Subcutaneous abdominal adipose tissue (tissue), 5 donors: Measurements from ENCODE around the gene PTPRD.

Experiments
- H3K27ac ChIP-seq: one replicate; pipeline ENCODE4 v1.7.0; 2013; ENCODE audit warnings: low read depth, mild to moderate bottlenecking, inconsistent platforms, low read length, moderate library complexity
- H3K27me3 ChIP-seq, 5 donors: one replicate each; pipeline ENCODE4 v1.7.0; 2013; ENCODE audit warnings: low read length in 5 of 5, inconsistent platforms in 1 of 5; ENCODE audit not compliant: control insufficient read depth in 5 of 5, insufficient read depth in 4 of 5
- H3K36me3 ChIP-seq, 5 donors: one replicate each; pipeline ENCODE4 v1.7.0; 2013; ENCODE audit warnings: low read length in 5 of 5; ENCODE audit not compliant: control insufficient read depth in 5 of 5, insufficient read depth in 5 of 5
- H3K4me1 ChIP-seq, 5 donors: one replicate each; pipeline ENCODE4 v1.7.0; 2013; ENCODE audit warnings: low read length in 5 of 5, mild to moderate bottlenecking in 3 of 5, moderate library complexity in 1 of 5; ENCODE audit not compliant: control insufficient read depth in 5 of 5, insufficient read depth in 5 of 5
- H3K4me3 ChIP-seq, 5 donors: one replicate each; pipeline ENCODE4 v1.7.0; 2013; ENCODE audit warnings: low read length in 5 of 5, low read depth in 1 of 5
- H3K9ac ChIP-seq, 5 donors: one replicate each; pipeline ENCODE4 v1.7.0; 2013; ENCODE audit warnings: low read length in 5 of 5, mild to moderate bottlenecking in 4 of 5, moderate library complexity in 3 of 5
- H3K9me3 ChIP-seq, 5 donors: one replicate each; pipeline ENCODE4 v1.7.0; 2013; ENCODE audit warnings: low read length in 5 of 5; ENCODE audit not compliant: control insufficient read depth in 5 of 5
- donor health status: healthy.
- donor health status: healthy.
- donor health status: healthy.
- donor health status: healthy.
- donor health status: healthy.

The PTPRD gene

GRCh38 chr9:8515748-8516147, 2097.1 kb downstream of the PTPRD start:
- H3K9ac ChIP-seq: no peak overlapping the region
- no peaks in the 10 kb centered on the region for H3K36me3 ChIP-seq
- no peak overlapping the region for H3K27ac ChIP-seq
- peaks cover 0 to 4% (median 0%) of the 10 kb centered on the region in 5 donors for H3K9me3 ChIP-seq
- H3K4me1 ChIP-seq: no peaks in the 10 kb centered on the region
- no peaks in the 10 kb centered on the region for H3K27me3 ChIP-seq
- no peak overlapping the region for H3K4me3 ChIP-seq

- Histone ChIP-seq H3K27ac (no peak overlapping the region), H3K9me3 (peaks cover 0 to 4% (median 0%) of the 10 kb centered on the region in 5 donors), H3K36me3 (no peaks in the 10 kb centered on the region), H3K9ac (no peak overlapping the region), H3K4me3 (no peak overlapping the region), H3K4me1 (no peaks in the 10 kb centered on the region), H3K27me3 (no peaks in the 10 kb centered on the region)
These were observed 2098.0 kb downstream of the PTPRD start for GRCh38 chr9:8514760-8515159.

GRCh38 chr9:8508671-8509290, 2104.0 kb downstream of the PTPRD start:
- H3K9ac ChIP-seq: no peak overlapping the region

GRCh38 chr9:8494571-8494970, 2118.2 kb downstream of the PTPRD start:
- H3K4me3 ChIP-seq: no peak overlapping the region
- no peaks in the 10 kb centered on the region for H3K9me3 ChIP-seq
- H3K27ac ChIP-seq: no peak overlapping the region
- no peak overlapping the region for H3K9ac ChIP-seq
- H3K36me3 ChIP-seq: no peaks in the 10 kb centered on the region
- no peaks in the 10 kb centered on the region for H3K4me1 ChIP-seq
- no peaks in the 10 kb centered on the region for H3K27me3 ChIP-seq

More at GRCh38 chr9:8508671-8509290, 2104.0 kb downstream of the PTPRD start:
- H3K27ac ChIP-seq: no peak overlapping the region
- H3K27me3 ChIP-seq: no peaks in the 10 kb centered on the region
- no peaks in the 10 kb centered on the region for H3K9me3 ChIP-seq
- no peaks in the 10 kb centered on the region for H3K4me1 ChIP-seq
- no peaks in the 10 kb centered on the region for H3K36me3 ChIP-seq
- H3K4me3 ChIP-seq: no peak overlapping the region

- H3K36me3 ChIP-seq: no peaks in the 10 kb centered on the region
- H3K9ac ChIP-seq: no peak overlapping the region
- H3K27ac ChIP-seq: no peak overlapping the region
- no peak overlapping the region for H3K4me3 ChIP-seq
- H3K4me1 ChIP-seq: no peaks in the 10 kb centered on the region
- H3K27me3 ChIP-seq: no peaks in the 10 kb centered on the region
- no peaks in the 10 kb centered on the region for H3K9me3 ChIP-seq
These were observed 2120.1 kb downstream of the PTPRD start for GRCh38 chr9:8492679-8493078.

GRCh38 chr9:8492024-8492423, 2120.8 kb downstream of the PTPRD start:
- H3K4me1 ChIP-seq: no peaks in the 10 kb centered on the region
- H3K27me3 ChIP-seq: no peaks in the 10 kb centered on the region
- no peaks in the 10 kb centered on the region for H3K36me3 ChIP-seq
- H3K27ac ChIP-seq: no peak overlapping the region
- H3K4me3 ChIP-seq: no peak overlapping the region
- no peaks in the 10 kb centered on the region for H3K9me3 ChIP-seq
- no peak overlapping the region for H3K9ac ChIP-seq

GRCh38 chr9:8491563-8491962, 2121.2 kb downstream of the PTPRD start:
- H3K4me1 ChIP-seq: no peaks in the 10 kb centered on the region
- H3K27ac ChIP-seq: no peak overlapping the region
- no peak overlapping the region for H3K9ac ChIP-seq
- H3K36me3 ChIP-seq: no peaks in the 10 kb centered on the region
- H3K27me3 ChIP-seq: no peaks in the 10 kb centered on the region
- H3K4me3 ChIP-seq: no peak overlapping the region
- no peaks in the 10 kb centered on the region for H3K9me3 ChIP-seq

GRCh38 chr9:8489835-8490234, 2123.0 kb downstream of the PTPRD start:
- no peaks in the 10 kb centered on the region for H3K36me3 ChIP-seq
- H3K9me3 ChIP-seq: no peaks in the 10 kb centered on the region
- H3K4me3 ChIP-seq: no peak overlapping the region
- H3K27ac ChIP-seq: no peak overlapping the region
- no peak overlapping the region for H3K9ac ChIP-seq
- no peaks in the 10 kb centered on the region for H3K4me1 ChIP-seq
- no peaks in the 10 kb centered on the region for H3K27me3 ChIP-seq

- Histone ChIP-seq H3K27ac (no peak overlapping the region), H3K9ac (no peak overlapping the region), H3K9me3 (no peaks in the 10 kb centered on the region), H3K4me3 (no peak overlapping the region), H3K36me3 (no peaks in the 10 kb centered on the region), H3K27me3 (no peaks in the 10 kb centered on the region), H3K4me1 (no peaks in the 10 kb centered on the region)
These were observed 2126.7 kb downstream of the PTPRD start for GRCh38 chr9:8486095-8486494.

GRCh38 chr9:8484597-8485191, 2128.1 kb downstream of the PTPRD start:
- Histone ChIP-seq H3K9me3 (no peaks in the 10 kb centered on the region), H3K36me3 (no peaks in the 10 kb centered on the region), H3K27me3 (no peaks in the 10 kb centered on the region), H3K4me3 (no peak overlapping the region), H3K27ac (no peak overlapping the region), H3K9ac (no peak overlapping the region), H3K4me1 (no peaks in the 10 kb centered on the region)
